ENCODE results near the gene SLC38A10. TPM values are rescaled to one million over a fixed set of nuclear protein-coding genes. Genes with fewer than 3 reads are reported as not detected.

Gene SLC38A10
- total RNA-seq, 1 experiment from 2014 or later, result 43.8 TPM

GRCh38 chr17:81212365-81212764 is 82.7 kb downstream of the SLC38A10 start:
- H3K4ac ChIP-seq (ENCODE audit: low read depth, low read length), result no peak overlapping the region
- H3K9me3 Mint-ChIP-seq, result no peaks in the 10 kb centered on the region

More at GRCh38 chr17:81212365-81212764, 82.7 kb downstream of the SLC38A10 start:
- Histone ChIP-seq H3K27me3 (ENCODE audit: insufficient read depth, low read length) (no peaks in the 10 kb centered on the region), H2AK5ac (ENCODE audit: insufficient read length, low read length) (no peak overlapping the region), H3K4me2 (ENCODE audit: insufficient read depth, insufficient read length, low read length) (no peak overlapping the region), H4K20me1 (ENCODE audit: control insufficient read depth, insufficient read depth, insufficient read length) (no peaks in the 10 kb centered on the region), H3K9me3 (ENCODE audit: control insufficient read depth, low read depth, low read length) (no peaks in the 10 kb centered on the region), H2BK20ac (ENCODE audit: low read depth, low read length, poor library complexity, severe bottlenecking) (no peak overlapping the region), H3K4me1 (ENCODE audit: insufficient read depth, low read length) (no peaks in the 10 kb centered on the region), H2BK5ac (ENCODE audit: insufficient read length, low read length) (no peak overlapping the region), H2BK120ac (ENCODE audit: low read depth, low read length, poor library complexity, severe bottlenecking) (no peak overlapping the region), H3T11ph (ENCODE audit: low read length) (no peak overlapping the region), H3K23me2 (ENCODE audit: insufficient read length, low read depth, low read length, poor library complexity, severe bottlenecking) (no peaks in the 10 kb centered on the region), H4K8ac (replicated peaks; ENCODE audit: insufficient read length, low read depth, low read length) (no peak overlapping the region), H4K5ac (ENCODE audit: insufficient read length, low read depth, low read length) (no peak overlapping the region), H3K56ac (ENCODE audit: insufficient read length, low read depth, low read length) (no peak overlapping the region), H4K91ac (ENCODE audit: insufficient read length, low read depth, low read length) (no peak overlapping the region), H3K9ac (ENCODE audit: extremely low read depth, insufficient read length, low read length) (no peak overlapping the region), H3K14ac (ENCODE audit: insufficient read depth, low read length) (no peak overlapping the region), H2BK12ac (ENCODE audit: insufficient read length, low read depth, low read length) (no peak overlapping the region), H3K27ac (ENCODE audit: insufficient read length, low read depth, low read length) (no peak overlapping the region), H3K79me2 (ENCODE audit: insufficient read depth, low read length) (no peaks in the 10 kb centered on the region; the same call in 1 of the 2 replicates), H3K18ac (ENCODE audit: insufficient read length, low read depth, low read length) (no peak overlapping the region), H2BK15ac (ENCODE audit: low read depth, low read length) (no peak overlapping the region), H3K23ac (ENCODE audit: insufficient read length, low read depth, low read length) (no peak overlapping the region), H3K79me1 (ENCODE audit: insufficient read depth, low read depth, low read length, poor library complexity, severe bottlenecking) (no peaks in the 10 kb centered on the region), H2AFZ (ENCODE audit: low read length) (no peak overlapping the region)
- peaks cover 3 to 4% of the 10 kb centered on the region in 2 experiments; a peak in 1 of 4 replicates for H3K4me1 Mint-ChIP-seq
- TF ChIP-seq, protein P1, sequence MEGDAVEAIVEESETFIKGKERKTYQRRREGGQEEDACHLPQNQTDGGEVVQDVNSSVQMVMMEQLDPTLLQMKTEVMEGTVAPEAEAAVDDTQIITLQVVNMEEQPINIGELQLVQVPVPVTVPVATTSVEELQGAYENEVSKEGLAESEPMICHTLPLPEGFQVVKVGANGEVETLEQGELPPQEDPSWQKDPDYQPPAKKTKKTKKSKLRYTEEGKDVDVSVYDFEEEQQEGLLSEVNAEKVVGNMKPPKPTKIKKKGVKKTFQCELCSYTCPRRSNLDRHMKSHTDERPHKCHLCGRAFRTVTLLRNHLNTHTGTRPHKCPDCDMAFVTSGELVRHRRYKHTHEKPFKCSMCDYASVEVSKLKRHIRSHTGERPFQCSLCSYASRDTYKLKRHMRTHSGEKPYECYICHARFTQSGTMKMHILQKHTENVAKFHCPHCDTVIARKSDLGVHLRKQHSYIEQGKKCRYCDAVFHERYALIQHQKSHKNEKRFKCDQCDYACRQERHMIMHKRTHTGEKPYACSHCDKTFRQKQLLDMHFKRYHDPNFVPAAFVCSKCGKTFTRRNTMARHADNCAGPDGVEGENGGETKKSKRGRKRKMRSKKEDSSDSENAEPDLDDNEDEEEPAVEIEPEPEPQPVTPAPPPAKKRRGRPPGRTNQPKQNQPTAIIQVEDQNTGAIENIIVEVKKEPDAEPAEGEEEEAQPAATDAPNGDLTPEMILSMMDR (conservative IDR thresholded peaks at IDR 0.05), result no peak
- WGBS (ENCODE audit: extremely low coverage, insufficient read length, low lambda C conversion rate), result no CpG with 5 or more reads among the region's 9 CpGs
- H3K36me3 Mint-ChIP-seq (ENCODE audit: insufficient read depth in 1 of 3, low read depth in 3 of 3), result peaks cover under 1 to 18% (median 8%) of the 10 kb centered on the region in 3 experiments; a peak in 6 of 7 replicates
- DNase-seq, result no peak
- H3K4me3 Mint-ChIP-seq, result no peak overlapping the region
- no peaks in the 10 kb centered on the region for H3K27me3 Mint-ChIP-seq (ENCODE audit: low read depth)
- no peak overlapping the region for H3K27ac Mint-ChIP-seq

Measured in H9 (cell line).